ENCODE data around the gene OTOP2.
A peak's percentile ranks its signal among the peaks of the same experiment; 100 is the strongest.
"Not testable (repeated sequence)": the region's sequence is repeated elsewhere in the genome, so short reads cannot be mapped to it uniquely, and the experiment has no call there.

The OTOP2 gene

GRCh38 chr17:74959826-74960515, 35.9 kb downstream of the OTOP2 start:
- Mint-ChIP-seq H3K4me3 (no peak overlapping the region), H3K9me3 (peaks cover 8% of the 10 kb centered on the region), H3K27ac (no peak overlapping the region), H3K36me3 (ENCODE audit: low read depth) (no peaks in the 10 kb centered on the region), H3K4me1 (ENCODE audit: low read depth) (peaks cover 18% of the 10 kb centered on the region), H3K27me3 (peaks cover 57% of the 10 kb centered on the region)
- intact Hi-C loops (cut with micrococcal nuclease), result loop anchor here (2.0 kb wide), 1 partner anchor 241 kb away; no protein-coding TSS in a partner anchor

- intact Hi-C loops (cut with micrococcal nuclease), result loop anchor here (1.0 to 2.0 kb wide), 2 partner anchors 46 to 240 kb away; no protein-coding TSS in a partner anchor
- Mint-ChIP-seq H3K4me3 (no peak overlapping the region), H3K27ac (no peak overlapping the region), H3K9me3 (peaks cover 8% of the 10 kb centered on the region), H3K36me3 (ENCODE audit: low read depth) (no peaks in the 10 kb centered on the region), H3K4me1 (ENCODE audit: low read depth) (peaks cover 18% of the 10 kb centered on the region), H3K27me3 (peaks cover 58% of the 10 kb centered on the region)
Observed at GRCh38 chr17:74960570-74961342, 36.7 kb downstream of the OTOP2 start.

- intact Hi-C loops (cut with micrococcal nuclease), result loop anchor here (1.0 to 2.0 kb wide), 2 partner anchors 44 to 239 kb away; no protein-coding TSS in a partner anchor
- Mint-ChIP-seq H3K27ac (no peak overlapping the region), H3K36me3 (ENCODE audit: low read depth) (no peaks in the 10 kb centered on the region), H3K4me1 (ENCODE audit: low read depth) (peaks cover 18% of the 10 kb centered on the region), H3K4me3 (no peak overlapping the region), H3K27me3 (peaks cover 49% of the 10 kb centered on the region), H3K9me3 (peaks cover 1% of the 10 kb centered on the region)
Observed at GRCh38 chr17:74961657-74962350, 37.7 kb downstream of the OTOP2 start.

GRCh38 chr17:74962622-74963394, 38.7 kb downstream of the OTOP2 start:
- H3K9me3 Mint-ChIP-seq, result no peaks in the 10 kb centered on the region
- H3K36me3 Mint-ChIP-seq (ENCODE audit: low read depth), result no peaks in the 10 kb centered on the region
- peaks cover 18% of the 10 kb centered on the region for H3K4me1 Mint-ChIP-seq (ENCODE audit: low read depth)
- no peak overlapping the region for H3K27ac Mint-ChIP-seq
- intact Hi-C loops (cut with micrococcal nuclease), result no loop called here
- peaks cover 51% of the 10 kb centered on the region for H3K27me3 Mint-ChIP-seq
- H3K4me3 Mint-ChIP-seq, result no peak overlapping the region

- intact Hi-C loops (cut with micrococcal nuclease), result no loop called here
- no peak overlapping the region for H3K4me3 Mint-ChIP-seq
- H3K27ac Mint-ChIP-seq, result no peak overlapping the region
Observed at GRCh38 chr17:74963656-74964055, 39.6 kb downstream of the OTOP2 start.

GRCh38 chr17:74964246-74964761, 40.2 kb downstream of the OTOP2 start:
- no peaks in the 10 kb centered on the region for H3K9me3 Mint-ChIP-seq
- intact Hi-C loops (cut with micrococcal nuclease), result no loop called here
- no peak overlapping the region for H3K27ac Mint-ChIP-seq
- H3K27me3 Mint-ChIP-seq, result peaks cover 46% of the 10 kb centered on the region
- H3K4me1 Mint-ChIP-seq (ENCODE audit: low read depth), result peaks cover 18% of the 10 kb centered on the region
- H3K36me3 Mint-ChIP-seq (ENCODE audit: low read depth), result no peaks in the 10 kb centered on the region
- H3K4me3 Mint-ChIP-seq, result no peak overlapping the region

More at GRCh38 chr17:74963656-74964055, 39.6 kb downstream of the OTOP2 start:
- H3K9me3 Mint-ChIP-seq, result no peaks in the 10 kb centered on the region
- peaks cover 46% of the 10 kb centered on the region for H3K27me3 Mint-ChIP-seq
- peaks cover 18% of the 10 kb centered on the region for H3K4me1 Mint-ChIP-seq (ENCODE audit: low read depth)
- no peaks in the 10 kb centered on the region for H3K36me3 Mint-ChIP-seq (ENCODE audit: low read depth)

- no peaks in the 10 kb centered on the region for H3K9me3 Mint-ChIP-seq
- H3K4me1 Mint-ChIP-seq (ENCODE audit: low read depth), result peaks cover 14% of the 10 kb centered on the region
- intact Hi-C loops (cut with micrococcal nuclease), result no loop called here
- H3K27ac Mint-ChIP-seq, result no peak overlapping the region
- H3K4me3 Mint-ChIP-seq, result no peak overlapping the region
- H3K36me3 Mint-ChIP-seq (ENCODE audit: low read depth), result no peaks in the 10 kb centered on the region
- peaks cover 43% of the 10 kb centered on the region for H3K27me3 Mint-ChIP-seq
Observed at GRCh38 chr17:74964988-74965622, 41.0 kb downstream of the OTOP2 start.

GRCh38 chr17:74968361-74968780, 44.3 kb downstream of the OTOP2 start:
- H3K27me3 Mint-ChIP-seq, result peaks cover 60% of the 10 kb centered on the region
- peaks cover 11% of the 10 kb centered on the region for H3K4me1 Mint-ChIP-seq (ENCODE audit: low read depth)
- H3K36me3 Mint-ChIP-seq (ENCODE audit: low read depth), result no peaks in the 10 kb centered on the region
- no peaks in the 10 kb centered on the region for H3K9me3 Mint-ChIP-seq
- intact Hi-C loops (cut with micrococcal nuclease), result no loop called here
- H3K4me3 Mint-ChIP-seq, result no peak overlapping the region
- H3K27ac Mint-ChIP-seq, result no peak overlapping the region

GRCh38 chr17:74969501-74969900, 45.4 kb downstream of the OTOP2 start:
- H3K9me3 Mint-ChIP-seq; H3K4me1 Mint-ChIP-seq (ENCODE audit: low read depth); H3K36me3 Mint-ChIP-seq (ENCODE audit: low read depth); H3K27ac Mint-ChIP-seq; H3K4me3 Mint-ChIP-seq; intact Hi-C loops (cut with micrococcal nuclease): not testable (repeated sequence)
- H3K27me3 Mint-ChIP-seq, result peaks cover 66% of the 10 kb centered on the region

GRCh38 chr17:74970395-74970794, 46.3 kb downstream of the OTOP2 start:
- Mint-ChIP-seq H3K36me3 (ENCODE audit: low read depth) (no peaks in the 10 kb centered on the region), H3K9me3 (no peaks in the 10 kb centered on the region), H3K4me1 (ENCODE audit: low read depth) (peaks cover 6% of the 10 kb centered on the region), H3K27ac (no peak overlapping the region), H3K4me3 (no peak overlapping the region), H3K27me3 (peaks cover 68% of the 10 kb centered on the region)
- intact Hi-C loops (cut with micrococcal nuclease), result no loop called here

GRCh38 chr17:74971069-74971841, 47.2 kb downstream of the OTOP2 start:
- Mint-ChIP-seq H3K36me3 (ENCODE audit: low read depth) (no peaks in the 10 kb centered on the region), H3K4me1 (ENCODE audit: low read depth) (peaks cover 6% of the 10 kb centered on the region), H3K27ac (no peak overlapping the region), H3K4me3 (peak overlapping the region; percentile 49), H3K27me3 (peaks cover 75% of the 10 kb centered on the region), H3K9me3 (no peaks in the 10 kb centered on the region)
- intact Hi-C loops (cut with micrococcal nuclease), result no loop called here

GRCh38 chr17:74971842-74972106, 47.7 kb downstream of the OTOP2 start:
- Mint-ChIP-seq H3K4me1 (ENCODE audit: low read depth) (peaks cover 6% of the 10 kb centered on the region), H3K4me3 (peak overlapping the region; percentile 49), H3K27ac (no peak overlapping the region), H3K27me3 (peaks cover 77% of the 10 kb centered on the region), H3K36me3 (ENCODE audit: low read depth) (no peaks in the 10 kb centered on the region), H3K9me3 (no peaks in the 10 kb centered on the region)
- intact Hi-C loops (cut with micrococcal nuclease), result no loop called here

Data from dendritic cell treated with granulocyte-macrophage colony-stimulating factor and Interleukin-4, amounts not matched to agents 40 ng/mL and 50 ng/mL, for 4 days (primary cell).